Neutrophil (primary cell): ENCODE results near the gene TRMU.

ENCODE experiments used
- H3K27ac ChIP-seq: fragments of 200-600 bp; sonication (generic); 2 replicates; pipeline ENCODE4 v1.5.1; 2016; ENCODE audit warnings: mild to moderate bottlenecking, moderate library complexity
- H3K27me3 ChIP-seq: fragments of 200-600 bp; sonication (generic); 2 replicates; pipeline ENCODE4 v1.6.0; 2016; ENCODE audit warnings: mild to moderate bottlenecking
- H3K36me3 ChIP-seq: fragments of 200-600 bp; sonication (generic); 2 replicates; pipeline ENCODE4 v1.5.1; 2017
- H3K4me1 ChIP-seq, 2 experiments: fragments of 200-600 bp in 1 of 2; sonication (generic) in 1 of 2; 1 replicate in 1 of 2; 2 replicates in 1 of 2; pipeline versions ENCODE4 v1.5.1 to v1.6.1; 2013 to 2016; ENCODE audit warnings: low read depth in 1 of 2, low read length in 1 of 2, mild to moderate bottlenecking in 1 of 2, moderate library complexity in 1 of 2; ENCODE audit not compliant: control insufficient read depth in 1 of 2, insufficient read depth in 1 of 2
- H3K4me3 ChIP-seq, 2 experiments: fragments of 200-600 bp in 1 of 2; sonication (generic) in 1 of 2; 1 replicate in 1 of 2; 2 replicates in 1 of 2; pipeline ENCODE4 v1.5.1; 2013 to 2016; ENCODE audit warnings: low read depth in 1 of 2, low read length in 1 of 2, mild to moderate bottlenecking in 1 of 2, moderate library complexity in 1 of 2
- H3K9me3 ChIP-seq: fragments of 200-600 bp; sonication (generic); 2 replicates; pipeline ENCODE4 v1.5.1; 2016
- CTCF ChIP-seq: fragments of 200-600 bp; sonication (generic); IDR thresholded peaks from 2 replicates; pipeline ENCODE4 v1.5.1; 2016; ENCODE audit warnings: antibody characterized with exemption

Gene TRMU

GRCh38 chr22:46390652-46391301, 55.3 kb downstream of the TRMU start:
- Histone ChIP-seq H3K4me3 (no peak overlapping the region), H3K36me3 (no peaks in the 10 kb centered on the region), H3K4me1 (no peaks in the 10 kb centered on the region), H3K9me3 (no peaks in the 10 kb centered on the region), H3K27ac (no peak overlapping the region), H3K27me3 (no peaks in the 10 kb centered on the region)
- no peak for TF ChIP-seq CTCF

- no peak overlapping the region for H3K4me3 ChIP-seq
- no peaks in the 10 kb centered on the region for H3K4me1 ChIP-seq
- no peaks in the 10 kb centered on the region for H3K9me3 ChIP-seq
- no peak for TF ChIP-seq CTCF
- H3K27ac ChIP-seq: no peak overlapping the region
- H3K27me3 ChIP-seq: no peaks in the 10 kb centered on the region
- no peaks in the 10 kb centered on the region for H3K36me3 ChIP-seq
Observed at GRCh38 chr22:46391486-46392136, 56.1 kb downstream of the TRMU start.

- Histone ChIP-seq H3K4me3 (no peak overlapping the region), H3K27me3 (no peaks in the 10 kb centered on the region), H3K4me1 (no peaks in the 10 kb centered on the region), H3K9me3 (no peaks in the 10 kb centered on the region), H3K27ac (no peak overlapping the region), H3K36me3 (no peaks in the 10 kb centered on the region)
- TF ChIP-seq CTCF: no peak
Observed at GRCh38 chr22:46392137-46392844, 56.8 kb downstream of the TRMU start.

DNA sequence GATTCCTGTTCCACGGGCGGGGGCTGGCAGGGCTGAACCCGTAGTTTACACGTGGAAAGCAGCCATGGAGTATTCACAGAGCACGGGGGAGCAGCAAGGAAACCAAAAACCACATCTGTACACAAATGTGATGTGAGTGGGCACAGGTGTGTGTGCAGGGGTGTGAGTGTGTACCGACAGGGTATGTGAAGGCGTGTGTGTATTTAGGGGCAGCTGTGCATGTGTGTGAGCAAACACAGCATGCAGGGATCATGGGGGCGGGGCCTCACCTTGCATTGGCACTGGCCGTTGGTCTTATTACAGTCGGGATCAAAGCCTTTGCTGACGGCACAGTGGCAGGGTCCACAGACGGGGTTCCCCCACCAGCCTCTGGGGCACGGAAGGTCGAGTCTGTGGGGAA, 58.4 kb downstream of the TRMU start:
- Histone ChIP-seq H3K27ac (no peak overlapping the region), H3K9me3 (no peaks in the 10 kb centered on the region), H3K4me1 (no peaks in the 10 kb centered on the region), H3K27me3 (no peaks in the 10 kb centered on the region), H3K36me3 (no peaks in the 10 kb centered on the region), H3K4me3 (no peak overlapping the region)
- no peak for TF ChIP-seq CTCF

GRCh38 chr22:46394622-46395021, 59.1 kb downstream of the TRMU start:
- Histone ChIP-seq H3K9me3 (no peaks in the 10 kb centered on the region), H3K4me3 (no peak overlapping the region), H3K36me3 (no peaks in the 10 kb centered on the region), H3K27me3 (no peaks in the 10 kb centered on the region), H3K27ac (no peak overlapping the region), H3K4me1 (no peaks in the 10 kb centered on the region)
- TF ChIP-seq CTCF: no peak
